ENCODE data around the gene CADPS. TPM values are rescaled to one million over a fixed set of nuclear protein-coding genes. Genes with fewer than 3 reads are reported as not detected.

Gene CADPS
- polyA plus RNA-seq, 3 donors, result not detected

DNA sequence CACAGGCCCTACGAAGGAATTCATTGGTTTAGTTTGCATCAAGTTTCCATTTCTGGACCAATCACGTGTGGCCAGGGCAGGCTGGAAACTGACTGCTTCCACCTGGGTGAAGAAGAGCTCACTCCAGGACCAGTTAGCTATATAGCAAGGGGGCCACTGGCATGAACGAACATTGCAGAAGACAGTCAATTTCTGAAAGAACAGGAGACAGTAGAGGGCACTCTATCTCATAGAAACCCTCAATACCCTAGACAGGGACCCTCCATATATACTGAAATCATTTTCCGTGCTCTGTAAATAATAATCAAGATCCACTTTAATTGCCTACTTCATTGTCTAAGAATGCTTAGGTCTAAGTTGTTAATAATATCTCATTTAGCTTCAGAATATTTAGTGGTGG is 215.6 kb downstream of the CADPS start:
- H3K4me1 Mint-ChIP-seq, result no peaks in the 10 kb centered on the region
- Histone ChIP-seq H3K27ac (ENCODE audit: low read depth in 1 of 2, low read length in 2 of 2) (no peak overlapping the region), H3K27me3 (ENCODE audit: control insufficient read depth in 2 of 2, insufficient read depth in 2 of 2, low read length in 2 of 2) (no peaks in the 10 kb centered on the region), H2AFZ (ENCODE audit: insufficient read depth, low read depth, low read length, poor library complexity, severe bottlenecking) (no peak overlapping the region), H3K79me2 (ENCODE audit: insufficient read depth, low read length) (no peaks in the 10 kb centered on the region), H4K20me1 (ENCODE audit: insufficient read depth, low read length) (no peaks in the 10 kb centered on the region), H3K4me2 (replicated peaks; ENCODE audit: extremely low read depth, low read length, poor library complexity, severe bottlenecking) (no peak overlapping the region), H3K36me3 (replicated peaks in 1 of 2; ENCODE audit: control insufficient read depth in 1 of 2, insufficient read depth in 2 of 2, low read length in 2 of 2) (no peaks in the 10 kb centered on the region), H3K4me1 (ENCODE audit: control insufficient read depth in 1 of 2, insufficient read depth in 2 of 2, low read length in 2 of 2) (no peaks in the 10 kb centered on the region), H3K4me3 (replicated peaks in 1 of 3; ENCODE audit: low read depth in 2 of 3, low read length in 3 of 3) (no peak overlapping the region), H3K9me3 (replicated peaks in 1 of 2; ENCODE audit: control insufficient read depth in 1 of 2, insufficient read depth in 1 of 2, low read length in 2 of 2) (no peaks in the 10 kb centered on the region), H3K9ac (ENCODE audit: insufficient read depth, low read length, poor library complexity, severe bottlenecking) (no peak overlapping the region)
- WGBS (ENCODE audit: insufficient coverage), result 70% methylated on average over 2 of the region's 4 CpGs
- intact Hi-C loops (cut with micrococcal nuclease), result no loop called here
- no peak overlapping the region for H3K4me3 Mint-ChIP-seq
- peaks cover 2% of the 10 kb centered on the region in 3 donors for H3K27me3 Mint-ChIP-seq (ENCODE audit: low read depth in 3 of 3)
- TF ChIP-seq, protein P1, sequence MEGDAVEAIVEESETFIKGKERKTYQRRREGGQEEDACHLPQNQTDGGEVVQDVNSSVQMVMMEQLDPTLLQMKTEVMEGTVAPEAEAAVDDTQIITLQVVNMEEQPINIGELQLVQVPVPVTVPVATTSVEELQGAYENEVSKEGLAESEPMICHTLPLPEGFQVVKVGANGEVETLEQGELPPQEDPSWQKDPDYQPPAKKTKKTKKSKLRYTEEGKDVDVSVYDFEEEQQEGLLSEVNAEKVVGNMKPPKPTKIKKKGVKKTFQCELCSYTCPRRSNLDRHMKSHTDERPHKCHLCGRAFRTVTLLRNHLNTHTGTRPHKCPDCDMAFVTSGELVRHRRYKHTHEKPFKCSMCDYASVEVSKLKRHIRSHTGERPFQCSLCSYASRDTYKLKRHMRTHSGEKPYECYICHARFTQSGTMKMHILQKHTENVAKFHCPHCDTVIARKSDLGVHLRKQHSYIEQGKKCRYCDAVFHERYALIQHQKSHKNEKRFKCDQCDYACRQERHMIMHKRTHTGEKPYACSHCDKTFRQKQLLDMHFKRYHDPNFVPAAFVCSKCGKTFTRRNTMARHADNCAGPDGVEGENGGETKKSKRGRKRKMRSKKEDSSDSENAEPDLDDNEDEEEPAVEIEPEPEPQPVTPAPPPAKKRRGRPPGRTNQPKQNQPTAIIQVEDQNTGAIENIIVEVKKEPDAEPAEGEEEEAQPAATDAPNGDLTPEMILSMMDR (IDR thresholded peaks at IDR 0.05), result no peak
- DNase-seq, result no peak
- no peak overlapping the region for H3K27ac Mint-ChIP-seq
- no peaks in the 10 kb centered on the region for H3K9me3 Mint-ChIP-seq
- no peaks in the 10 kb centered on the region for H3K36me3 Mint-ChIP-seq

DNA sequence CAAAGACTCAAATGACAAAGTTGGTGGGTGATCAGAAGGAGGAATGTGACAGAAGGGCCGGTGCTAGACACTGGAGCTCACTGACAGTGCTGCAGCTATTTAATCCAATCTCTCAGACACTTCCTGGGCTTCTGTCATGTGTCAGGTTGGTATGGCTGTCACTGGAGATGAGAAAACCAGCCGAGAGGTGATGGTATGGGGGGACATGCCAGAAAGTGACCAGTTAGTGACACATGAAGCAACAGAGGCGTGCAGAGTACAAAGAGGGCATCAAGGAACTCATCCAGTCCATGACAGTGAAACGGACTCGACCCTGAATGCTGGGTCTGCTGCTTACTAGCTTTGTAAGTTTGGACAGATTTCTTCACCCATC is 219.5 kb downstream of the CADPS start:
- TF ChIP-seq, protein P1 (IDR thresholded peaks at IDR 0.05), result no peak
- no peak overlapping the region for H3K4me3 ChIP-seq (replicated peaks in 1 of 3; ENCODE audit: low read depth in 2 of 3, low read length in 3 of 3)
- H3K4me2 ChIP-seq (replicated peaks; ENCODE audit: extremely low read depth, low read length, poor library complexity, severe bottlenecking), result no peak overlapping the region
- 85% methylated on average over 4 of the region's 5 CpGs for WGBS (ENCODE audit: insufficient coverage)
- no peaks in the 10 kb centered on the region for H3K36me3 Mint-ChIP-seq
- H3K9ac ChIP-seq (ENCODE audit: insufficient read depth, low read length, poor library complexity, severe bottlenecking), result no peak overlapping the region
- H3K27me3 ChIP-seq (ENCODE audit: control insufficient read depth in 2 of 2, insufficient read depth in 2 of 2, low read length in 2 of 2), result no peaks in the 10 kb centered on the region
- no peaks in the 10 kb centered on the region for H3K4me1 Mint-ChIP-seq
- H3K27me3 Mint-ChIP-seq (ENCODE audit: low read depth in 3 of 3), result peaks cover 0 to 3% (median 0%) of the 10 kb centered on the region in 3 donors
- no peaks in the 10 kb centered on the region for H4K20me1 ChIP-seq (ENCODE audit: insufficient read depth, low read length)
- no peaks in the 10 kb centered on the region for H3K79me2 ChIP-seq (ENCODE audit: insufficient read depth, low read length)
- H3K9me3 ChIP-seq (replicated peaks in 1 of 2; ENCODE audit: control insufficient read depth in 1 of 2, insufficient read depth in 1 of 2, low read length in 2 of 2), result no peaks in the 10 kb centered on the region
- H3K27ac Mint-ChIP-seq, result no peak overlapping the region
- no peaks in the 10 kb centered on the region for H3K36me3 ChIP-seq (replicated peaks in 1 of 2; ENCODE audit: control insufficient read depth in 1 of 2, insufficient read depth in 2 of 2, low read length in 2 of 2)
- no peak overlapping the region for H3K27ac ChIP-seq (ENCODE audit: low read depth in 1 of 2, low read length in 2 of 2)
- H3K4me3 Mint-ChIP-seq, result no peak overlapping the region
- no peaks in the 10 kb centered on the region for H3K4me1 ChIP-seq (ENCODE audit: control insufficient read depth in 1 of 2, insufficient read depth in 2 of 2, low read length in 2 of 2)
- H2AFZ ChIP-seq (ENCODE audit: insufficient read depth, low read depth, low read length, poor library complexity, severe bottlenecking), result no peak overlapping the region
- DNase-seq, result no peak
- no peaks in the 10 kb centered on the region for H3K9me3 Mint-ChIP-seq
- intact Hi-C loops (cut with micrococcal nuclease), result no loop called here
